Measurements from ENCODE around the gene IL20. TPM values are rescaled to one million over a fixed set of nuclear protein-coding genes. Genes with fewer than 3 reads are reported as not detected.
A peak's percentile ranks its signal among the peaks of the same experiment; 100 is the strongest.

The IL20 gene
- total and polyA plus RNA-seq, 2 of the 8 experiments (the other 6 are each of a cell fraction or from before 2014, with no cell fraction given) = not detected

DNA sequence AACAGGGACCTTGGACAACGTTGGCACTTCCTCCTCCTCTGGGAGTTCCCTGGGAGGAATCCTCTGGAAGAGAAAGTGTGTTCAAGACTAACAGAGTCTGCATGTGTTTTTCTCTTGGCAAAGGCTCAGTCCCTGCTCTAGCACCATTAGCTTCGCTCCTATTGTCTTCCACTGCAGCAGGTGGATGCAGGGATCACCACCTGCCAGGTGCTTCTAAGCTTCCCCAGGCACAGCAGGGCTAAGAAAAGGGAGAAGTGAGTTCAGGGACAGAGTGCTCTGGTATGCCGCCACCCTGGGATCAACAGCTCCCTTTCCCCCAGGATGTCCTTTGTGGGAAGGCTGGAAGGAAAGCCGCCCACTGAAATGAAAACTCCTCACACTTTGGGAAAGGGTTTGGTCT lies 43.9 kb upstream of the IL20 start:
- no peak overlapping the region; the same call in 1 of the 2 replicates for H2AK5ac ChIP-seq (ENCODE audit: low read depth, low read length)
- no peaks in the 10 kb centered on the region for H3K36me3 ChIP-seq (ENCODE audit: control insufficient read depth in 2 of 4, insufficient read depth in 4 of 4, low read length in 3 of 4)
- WGBS, 2 experiments (ENCODE audit: extremely low coverage in 1 of 2, insufficient coverage in 1 of 2, insufficient read length in 1 of 2, insufficient replicate concordance in 2 of 2, low coverage in 1 of 2, low lambda C conversion rate in 2 of 2, missing lambda C conversion rate in 1 of 2) = 78% methylated on average over 4 of the region's 4 CpGs; no CpG with 5 or more reads in 1 of the 2 experiments
- no peak overlapping the region for H2BK120ac ChIP-seq (replicated peaks; ENCODE audit: low read depth, low read length)
- H3K27me3 ChIP-seq (replicated peaks in 1 of 4; ENCODE audit: control insufficient read depth in 3 of 4, extremely low read depth in 1 of 4, insufficient read depth in 3 of 4, low read length in 3 of 4) = no peaks in the 10 kb centered on the region
- H3K4ac ChIP-seq (replicated peaks; ENCODE audit: insufficient read length, low read depth, low read length) = no peak overlapping the region
- no peak overlapping the region; the same call in 1 of the 2 replicates for H2BK5ac ChIP-seq (ENCODE audit: low read depth, low read length)
- H3K27ac ChIP-seq (ENCODE audit: low read depth, low read length) = no peak overlapping the region
- H2BK15ac ChIP-seq (ENCODE audit: low read length) = no peak overlapping the region
- H2BK12ac ChIP-seq (ENCODE audit: low read depth, low read length) = no peak overlapping the region
- H4K8ac ChIP-seq (ENCODE audit: extremely low read depth, insufficient read depth, low read length) = peak overlapping the region; percentile 36; the same call in 1 of the 2 replicates
- H3K18ac ChIP-seq (ENCODE audit: extremely low read depth, low read length) = no peak overlapping the region
- H2BK20ac ChIP-seq (ENCODE audit: low read length) = no peak overlapping the region
- no peaks in the 10 kb centered on the region for H4K20me1 ChIP-seq (replicated peaks in 1 of 2; ENCODE audit: control insufficient read depth in 1 of 2, insufficient read depth in 2 of 2, low read length in 2 of 2)
- no peaks in the 10 kb centered on the region for H3K79me1 ChIP-seq (ENCODE audit: low read depth, low read length)
- TF ChIP-seq FOSL1 (IDR thresholded peaks at IDR 0.05; ENCODE audit: insufficient read depth, low read depth, low read length) (no peak), CBX5 (IDR thresholded peaks at IDR 0.05; ENCODE audit: low read depth, low read length) (no peak), TCF12 (IDR thresholded peaks at IDR 0.05; ENCODE audit: low read depth, low read length) (0 out of 2 replicates have a peak, but pooled peaks have one; percentile 51)
- H3K9me3 ChIP-seq (ENCODE audit: insufficient read depth in 2 of 2, low read depth in 1 of 2, low read length in 1 of 2) = no peaks in the 10 kb centered on the region
- DNase-seq (ENCODE audit: low read depth in 1 of 2, low spot score in 2 of 2) (no peak), FAIRE-seq (no peak)
- H3K56ac ChIP-seq (replicated peaks; ENCODE audit: insufficient read length, low read depth, low read length) = no peak overlapping the region
- no peak overlapping the region for H3K14ac ChIP-seq (ENCODE audit: insufficient read length)
- POLR2A ChIA-PET (ENCODE audit: partially characterized antibody) = no interaction called here
- no peak overlapping the region for H3K4me2 ChIP-seq (ENCODE audit: insufficient read depth in 1 of 2, low read depth in 2 of 2, low read length in 2 of 2)
- H4K91ac ChIP-seq (replicated peaks; ENCODE audit: insufficient read length, low read length) = no peak overlapping the region
- no peak overlapping the region for H3K4me3 ChIP-seq (ENCODE audit: extremely low read depth in 1 of 4, insufficient read depth in 2 of 4, low read depth in 3 of 4, low read length in 4 of 4)
- no peak overlapping the region for H3K9ac ChIP-seq (replicated peaks in 1 of 4; ENCODE audit: extremely low read depth in 1 of 4, low read depth in 3 of 4, low read length in 3 of 4)
- 0 out of 2 replicates have a peak overlapping the region, but pooled peaks have one; percentile 61 for H2AFZ ChIP-seq (ENCODE audit: low read length)
- H3K79me2 ChIP-seq (ENCODE audit: control insufficient read depth in 1 of 2, insufficient read depth in 2 of 2, low read length in 2 of 2) = no peaks in the 10 kb centered on the region
- CTCF ChIA-PET (ENCODE audit: partially characterized antibody) = interaction anchor here (0.7 to 3.3 kb wide), 12 partner anchors 11 to 161 kb away, joined by 3 to 13 read pairs (median 4); no protein-coding TSS in a partner anchor
- no peaks in the 10 kb centered on the region for H3K23me2 ChIP-seq (ENCODE audit: low read depth, low read length)
- H3K4me1 ChIP-seq (replicated peaks in 1 of 4; ENCODE audit: control insufficient read depth in 3 of 4, insufficient read depth in 4 of 4, low read length in 3 of 4) = peaks cover 0 to 7% (median 1%) of the 10 kb centered on the region in 4 experiments; a peak in 2 of 7 replicates
- H3K23ac ChIP-seq (ENCODE audit: insufficient read length) = no peak overlapping the region
- no peak overlapping the region for H4K5ac ChIP-seq (ENCODE audit: insufficient read length, low read depth, low read length)

Data from H1 (cell line).